ENCODE measurements around the gene PLAGL1.
"Not testable (repeated sequence)": the region's sequence is repeated elsewhere in the genome, so short reads cannot be mapped to it uniquely, and the experiment has no call there.

PLAGL1 gene

GRCh38 chr6:144019929-144020328 is 11.9 kb upstream of the PLAGL1 start:
- TF ChIP-seq, protein P1, sequence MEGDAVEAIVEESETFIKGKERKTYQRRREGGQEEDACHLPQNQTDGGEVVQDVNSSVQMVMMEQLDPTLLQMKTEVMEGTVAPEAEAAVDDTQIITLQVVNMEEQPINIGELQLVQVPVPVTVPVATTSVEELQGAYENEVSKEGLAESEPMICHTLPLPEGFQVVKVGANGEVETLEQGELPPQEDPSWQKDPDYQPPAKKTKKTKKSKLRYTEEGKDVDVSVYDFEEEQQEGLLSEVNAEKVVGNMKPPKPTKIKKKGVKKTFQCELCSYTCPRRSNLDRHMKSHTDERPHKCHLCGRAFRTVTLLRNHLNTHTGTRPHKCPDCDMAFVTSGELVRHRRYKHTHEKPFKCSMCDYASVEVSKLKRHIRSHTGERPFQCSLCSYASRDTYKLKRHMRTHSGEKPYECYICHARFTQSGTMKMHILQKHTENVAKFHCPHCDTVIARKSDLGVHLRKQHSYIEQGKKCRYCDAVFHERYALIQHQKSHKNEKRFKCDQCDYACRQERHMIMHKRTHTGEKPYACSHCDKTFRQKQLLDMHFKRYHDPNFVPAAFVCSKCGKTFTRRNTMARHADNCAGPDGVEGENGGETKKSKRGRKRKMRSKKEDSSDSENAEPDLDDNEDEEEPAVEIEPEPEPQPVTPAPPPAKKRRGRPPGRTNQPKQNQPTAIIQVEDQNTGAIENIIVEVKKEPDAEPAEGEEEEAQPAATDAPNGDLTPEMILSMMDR (conservative IDR thresholded peaks at IDR 0.05): no peak
- no peak overlapping the region for H3K27ac ChIP-seq

GRCh38 chr6:144017166-144018094 is 9.4 kb upstream of the PLAGL1 start:
- TF ChIP-seq, protein P1 (conservative IDR thresholded peaks at IDR 0.05): no peak
- no peak overlapping the region for H3K27ac ChIP-seq

- TF ChIP-seq, protein P1 (conservative IDR thresholded peaks at IDR 0.05): peak; percentile 95
- no peak overlapping the region for H3K27ac ChIP-seq
Observed at GRCh38 chr6:144013486-144013909, 5.4 kb upstream of the PLAGL1 start.

GRCh38 chr6:144012534-144012933 is 4.5 kb upstream of the PLAGL1 start:
- TF ChIP-seq, protein P1 (conservative IDR thresholded peaks at IDR 0.05): no peak
- no peak overlapping the region for H3K27ac ChIP-seq

DNA sequence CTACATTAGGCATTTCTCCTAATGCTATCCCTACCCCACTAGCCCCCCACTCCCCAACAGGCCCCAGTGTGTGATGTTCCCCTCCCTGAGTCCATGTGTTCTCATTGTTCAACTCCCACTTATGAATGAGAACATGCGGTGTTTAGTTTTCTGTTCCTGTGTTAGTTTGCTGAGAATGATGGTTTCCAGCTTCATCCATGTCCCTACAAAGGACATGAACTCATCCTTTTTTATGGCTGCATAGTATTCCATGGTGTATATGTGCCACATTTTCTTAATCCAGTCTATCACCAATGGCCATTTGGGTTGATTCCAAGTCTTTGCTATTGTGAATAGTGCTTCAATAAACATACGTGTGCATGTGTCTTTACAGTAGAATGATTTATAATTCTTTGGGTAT is 1.6 kb upstream of the PLAGL1 start:
- not testable (repeated sequence) for H3K27ac ChIP-seq

DNA sequence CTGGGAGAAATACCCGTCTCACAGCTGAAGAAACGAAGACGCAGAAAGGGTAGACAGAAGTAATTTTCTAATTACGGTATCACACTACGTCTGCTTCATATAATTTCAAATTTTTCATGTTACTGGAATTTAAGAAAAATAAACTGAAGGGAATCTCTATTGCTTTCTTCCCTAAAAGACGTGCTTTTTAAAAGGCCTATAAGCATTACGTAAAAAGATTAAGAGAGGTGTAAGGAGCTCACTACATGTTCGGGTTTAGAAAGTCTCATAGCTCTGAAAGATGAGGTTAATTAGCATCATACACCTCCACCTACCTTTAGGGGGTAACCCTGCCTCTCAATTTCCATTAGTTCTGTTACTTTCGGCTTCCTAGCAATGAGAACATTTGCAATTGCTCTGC is 787 bp upstream of the PLAGL1 start:
- TF ChIP-seq, protein P1 (conservative IDR thresholded peaks at IDR 0.05): no peak
- no peak overlapping the region for H3K27ac ChIP-seq

DNA sequence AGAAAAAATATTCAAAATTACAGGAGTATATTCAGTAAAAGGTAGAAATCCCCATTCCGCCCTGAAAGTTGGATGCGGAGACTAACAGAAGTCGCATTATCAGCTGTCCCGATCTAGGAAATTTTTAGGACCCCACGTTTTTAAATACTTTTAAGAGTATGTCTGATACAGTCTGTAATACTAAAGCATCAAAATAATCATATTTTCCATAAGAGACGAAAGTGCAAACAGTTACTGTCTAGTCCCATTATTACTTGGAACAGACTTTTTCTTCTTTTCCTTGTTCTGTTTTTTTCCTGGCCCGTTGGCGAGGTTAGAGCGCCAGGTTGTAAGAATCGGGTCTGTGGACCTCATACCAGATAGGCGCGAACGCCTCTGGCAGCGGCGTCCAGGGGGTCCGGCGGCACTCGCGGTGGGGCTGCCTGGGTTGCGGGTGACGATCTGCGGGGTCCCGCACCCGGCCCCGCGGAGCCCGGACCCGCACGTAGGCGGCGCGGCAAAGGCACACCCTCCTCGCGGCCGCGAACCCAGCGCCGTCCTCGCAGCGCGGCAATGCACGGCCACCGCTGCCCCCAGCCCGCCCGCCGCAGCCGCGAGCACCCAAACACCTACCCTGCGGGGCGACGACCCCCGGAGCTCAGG is 460 bp downstream of the PLAGL1 start:
- TF ChIP-seq, protein P1 (conservative IDR thresholded peaks at IDR 0.05): no peak
- H3K27ac ChIP-seq: no peak overlapping the region
